NCI-H2029 (cell line): ENCODE measurements around the gene ATP5F1E.

Source experiments
- DNase-seq: peaks from one replicate; lab custom pipeline; 2025; lab: John Stamatoyannopoulos, UW

Gene ATP5F1E

DNA sequence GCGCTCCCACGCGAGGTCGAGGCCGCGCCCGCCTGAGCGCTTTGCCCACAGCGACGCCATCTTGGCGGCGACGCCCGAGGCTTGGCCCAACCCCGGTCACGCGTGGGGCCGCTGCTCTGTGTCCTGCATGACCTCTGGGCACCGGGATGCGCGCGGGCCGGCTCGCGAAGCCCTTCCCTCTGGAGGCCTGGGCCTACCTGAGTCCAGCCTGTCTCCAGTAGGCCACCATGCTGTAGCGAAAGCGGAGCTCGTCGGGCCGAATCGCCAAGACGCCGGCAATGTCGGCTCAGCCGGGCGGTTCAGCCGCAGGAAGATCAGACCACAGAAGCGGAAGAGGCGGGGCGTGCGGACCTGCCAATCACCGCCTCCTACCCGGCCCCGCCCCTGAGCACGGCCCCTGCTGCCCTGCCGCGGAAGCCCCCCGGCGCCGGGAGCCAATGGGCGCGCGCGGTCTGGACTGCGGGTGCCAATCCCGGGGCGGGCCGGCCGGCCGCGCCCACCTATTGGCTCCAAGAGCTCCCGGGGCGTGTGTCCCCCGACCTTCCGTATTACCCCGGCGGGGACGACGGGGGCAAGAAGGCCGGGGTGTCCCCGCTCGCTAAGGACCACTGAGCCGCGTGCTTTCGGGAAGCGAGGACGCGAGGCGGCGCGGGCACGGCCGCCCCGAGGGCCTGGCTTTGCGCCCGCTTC lies at the start of gene ATP5F1E:
ATP5F1E (minus strand) TSS at position 313 of the 690 bp plus-strand sequence; CDS start at position 229, 84 bp downstream.
- DNase-seq = peak; percentile 95

DNA sequence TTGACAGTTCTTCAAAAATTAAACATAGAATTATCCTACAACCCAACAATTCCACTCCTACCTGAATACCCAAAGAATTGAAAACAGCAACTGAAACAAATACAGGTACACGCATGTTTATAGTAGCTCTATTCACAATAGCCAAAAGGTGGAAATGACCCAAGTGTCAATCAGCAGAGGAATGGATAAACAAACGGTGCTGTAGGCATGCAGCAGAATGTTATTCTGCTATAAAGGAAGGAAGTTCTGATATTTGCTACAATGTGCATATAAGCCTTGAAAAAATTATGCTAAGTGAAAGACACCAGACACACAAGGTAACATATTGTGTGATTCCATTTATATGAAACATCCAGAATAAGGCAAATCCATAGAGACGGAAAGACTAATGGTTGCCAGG lies 48.9 kb upstream of the ATP5F1E start:
- no peak for DNase-seq

DNA sequence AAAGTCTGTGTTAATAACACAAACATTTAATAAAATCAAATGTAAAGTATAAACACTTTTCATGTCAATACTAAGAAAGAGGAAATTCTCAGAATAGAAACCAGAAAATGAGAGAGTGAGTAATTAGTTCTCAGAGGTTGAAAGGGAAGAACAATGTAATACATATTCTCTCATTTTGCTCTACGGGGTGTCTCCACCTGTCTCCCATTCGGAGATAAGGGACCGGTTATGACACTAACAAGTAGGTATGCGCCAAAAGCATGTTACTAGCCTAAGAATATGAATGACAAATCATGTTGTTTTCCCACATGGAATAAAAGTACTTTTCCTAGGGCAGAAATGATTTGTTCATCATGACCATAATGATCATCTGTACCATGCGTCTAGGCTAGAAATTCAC lies 46.1 kb upstream of the ATP5F1E start:
- DNase-seq = no peak

DNA sequence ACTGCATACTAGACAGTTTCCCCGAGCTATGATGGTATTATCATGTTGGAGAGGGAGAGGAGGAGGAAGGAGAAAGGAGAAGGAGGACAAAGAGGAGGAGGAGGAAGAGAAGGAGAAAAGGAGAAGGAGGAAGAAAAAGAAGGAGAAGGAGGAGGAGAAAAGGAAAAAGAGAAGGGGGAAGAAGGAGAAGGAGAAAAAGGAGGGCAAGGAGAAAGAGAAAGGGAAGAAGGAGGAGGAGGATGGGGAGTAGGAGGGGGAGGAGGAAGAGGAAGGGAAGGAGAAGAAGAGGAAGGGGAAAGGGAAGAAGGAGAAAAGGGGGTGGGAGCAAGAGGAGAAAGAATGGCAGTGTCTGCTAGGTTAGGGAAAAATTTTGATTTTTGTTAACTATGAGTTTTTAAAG lies 45.6 kb upstream of the ATP5F1E start:
- DNase-seq = no peak

DNA sequence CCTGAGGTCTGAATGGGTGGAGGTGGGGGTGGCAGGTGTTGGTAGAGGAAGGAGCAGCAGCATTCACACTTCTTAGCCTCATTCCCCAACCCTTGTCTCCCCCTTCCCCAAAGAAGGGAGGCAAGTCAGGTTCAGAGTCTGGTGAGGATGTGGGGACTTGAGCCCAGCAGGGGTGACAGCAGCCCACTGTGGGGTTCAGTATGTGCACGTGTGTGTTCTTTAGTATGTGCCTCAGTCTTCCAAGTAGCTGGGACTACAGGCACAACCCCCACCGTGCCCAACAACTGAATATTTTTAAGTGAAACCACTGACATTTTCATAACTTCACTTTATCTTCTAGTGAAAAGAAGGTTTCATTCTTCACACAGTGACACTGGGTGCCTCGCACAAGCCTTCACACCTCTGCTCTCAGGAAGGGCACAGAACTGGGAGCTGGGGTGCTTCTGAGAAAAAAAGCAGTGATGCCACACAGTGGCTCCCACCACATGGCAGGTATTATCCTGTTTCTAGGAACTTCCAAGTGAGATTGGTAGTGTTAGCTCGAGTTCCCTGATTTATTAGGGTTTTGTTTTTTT lies 43.9 kb upstream of the ATP5F1E start:
- DNase-seq = no peak

DNA sequence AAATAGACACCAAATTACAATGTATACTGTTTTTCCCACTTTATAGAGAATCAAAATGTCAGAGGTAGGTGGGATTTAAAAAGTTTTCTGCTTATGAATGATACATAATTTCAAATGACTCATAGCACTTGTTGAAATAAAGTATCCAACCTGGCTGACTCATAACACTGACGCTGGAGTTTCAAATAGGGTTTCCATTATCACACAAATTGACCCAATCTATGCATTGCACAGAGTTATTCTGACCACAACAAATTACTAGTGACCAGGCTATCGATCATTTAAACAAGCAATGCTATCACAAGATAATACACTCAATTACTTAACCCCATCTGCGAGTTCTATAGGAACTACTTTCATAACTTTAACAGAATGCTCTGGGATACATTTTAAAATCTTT lies 42.3 kb upstream of the ATP5F1E start:
- no peak for DNase-seq

DNA sequence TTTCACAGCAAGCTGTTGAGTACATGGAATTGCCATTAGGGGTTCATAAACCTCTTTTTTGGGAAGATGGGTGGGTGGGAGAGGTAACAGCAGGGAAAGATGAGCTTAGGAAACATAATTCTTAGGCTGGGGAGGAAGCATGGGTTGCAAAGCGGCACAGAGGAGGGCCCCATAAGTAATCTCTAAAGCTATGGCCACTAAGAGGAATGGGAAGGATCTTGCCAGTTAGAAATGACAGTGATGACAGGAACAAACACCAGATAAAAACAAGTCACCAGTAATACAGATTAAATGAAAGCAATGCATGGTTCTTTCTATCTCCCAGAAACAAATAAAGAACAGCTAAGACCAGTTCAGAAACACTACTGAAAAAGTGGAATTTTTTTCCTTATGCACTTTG lies 41.4 kb upstream of the ATP5F1E start:
- DNase-seq = no peak

DNA sequence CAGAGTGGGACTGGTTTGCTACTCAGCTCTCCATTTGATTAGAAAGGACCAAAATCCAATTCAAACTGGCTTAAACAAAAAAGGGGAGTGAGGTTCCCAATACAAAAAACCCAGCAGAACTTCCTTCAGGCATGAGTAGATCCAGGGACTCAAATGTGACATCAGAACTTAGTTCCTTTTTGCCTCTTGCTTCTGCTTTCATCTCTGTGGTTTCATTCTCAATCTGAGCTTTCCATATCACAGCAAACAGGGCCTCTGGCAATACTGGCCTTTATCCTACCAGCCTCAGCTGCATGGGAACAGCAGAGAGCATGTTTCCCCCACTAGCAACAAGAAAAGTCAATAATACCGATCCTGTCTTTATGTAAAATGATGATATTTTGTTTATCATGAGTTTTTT lies 39.1 kb upstream of the ATP5F1E start:
- DNase-seq = no peak

DNA sequence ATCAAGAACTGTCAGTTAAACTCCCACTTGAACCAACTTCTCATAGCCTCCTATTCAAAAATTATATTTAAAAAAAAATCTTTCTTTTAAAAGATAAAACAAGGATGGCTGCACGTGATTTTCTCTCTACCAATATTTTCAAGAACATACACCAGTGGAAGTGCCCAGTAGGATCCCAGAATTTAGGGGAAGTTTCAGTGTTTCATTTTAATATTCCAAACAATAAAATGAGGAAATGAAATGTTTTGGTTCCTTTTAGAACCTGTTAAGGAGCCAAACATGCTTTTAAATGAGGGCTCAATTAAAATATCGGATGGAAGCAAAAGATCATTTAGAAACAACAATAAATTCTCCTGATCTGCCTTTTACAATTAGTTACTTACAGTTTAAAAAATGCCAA lies 36.9 kb upstream of the ATP5F1E start:
- DNase-seq = no peak

DNA sequence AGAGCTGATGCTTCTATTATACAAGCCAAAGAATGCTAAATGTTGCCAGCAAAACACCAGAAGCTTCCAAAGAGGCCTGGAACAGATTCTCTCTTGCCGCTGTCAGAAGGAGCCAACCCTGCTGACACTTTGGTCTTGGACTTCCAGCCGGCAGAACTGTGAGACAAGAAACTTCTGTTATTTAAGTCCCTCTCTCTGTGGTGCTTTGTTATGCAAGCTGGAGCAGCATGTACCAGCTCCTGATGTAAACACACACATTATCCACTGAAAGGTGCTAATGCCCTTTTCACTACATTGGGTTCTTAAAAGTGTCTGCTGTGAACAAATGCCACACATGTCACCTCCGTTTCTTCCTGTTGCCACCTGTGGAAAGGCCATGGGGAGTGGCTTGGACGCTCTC lies 36.4 kb upstream of the ATP5F1E start:
- DNase-seq = no peak

DNA sequence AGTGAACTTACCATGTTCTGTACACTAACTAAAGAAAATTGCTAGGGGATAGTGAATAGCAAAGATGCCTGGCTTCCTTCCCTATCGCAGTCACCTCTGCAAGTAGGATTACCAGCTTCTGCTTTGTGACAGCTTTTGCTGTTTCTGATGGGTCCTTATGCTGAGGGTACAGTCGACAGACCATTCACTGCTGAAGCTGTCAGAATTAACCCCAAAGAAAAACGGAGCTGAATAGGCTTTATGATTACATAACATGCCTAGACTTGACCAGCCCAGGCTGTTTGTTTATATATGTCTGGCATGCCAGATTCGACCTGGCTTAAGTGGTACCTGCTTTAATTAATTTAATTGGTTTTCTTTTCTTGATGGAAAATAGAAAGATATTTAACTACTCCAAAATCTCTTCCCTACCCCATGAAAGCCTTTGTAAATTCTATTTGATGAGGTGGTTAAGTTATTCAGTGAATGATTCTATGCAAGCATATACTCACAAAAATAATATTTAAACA lies 32.1 kb upstream of the ATP5F1E start:
- no peak for DNase-seq

DNA sequence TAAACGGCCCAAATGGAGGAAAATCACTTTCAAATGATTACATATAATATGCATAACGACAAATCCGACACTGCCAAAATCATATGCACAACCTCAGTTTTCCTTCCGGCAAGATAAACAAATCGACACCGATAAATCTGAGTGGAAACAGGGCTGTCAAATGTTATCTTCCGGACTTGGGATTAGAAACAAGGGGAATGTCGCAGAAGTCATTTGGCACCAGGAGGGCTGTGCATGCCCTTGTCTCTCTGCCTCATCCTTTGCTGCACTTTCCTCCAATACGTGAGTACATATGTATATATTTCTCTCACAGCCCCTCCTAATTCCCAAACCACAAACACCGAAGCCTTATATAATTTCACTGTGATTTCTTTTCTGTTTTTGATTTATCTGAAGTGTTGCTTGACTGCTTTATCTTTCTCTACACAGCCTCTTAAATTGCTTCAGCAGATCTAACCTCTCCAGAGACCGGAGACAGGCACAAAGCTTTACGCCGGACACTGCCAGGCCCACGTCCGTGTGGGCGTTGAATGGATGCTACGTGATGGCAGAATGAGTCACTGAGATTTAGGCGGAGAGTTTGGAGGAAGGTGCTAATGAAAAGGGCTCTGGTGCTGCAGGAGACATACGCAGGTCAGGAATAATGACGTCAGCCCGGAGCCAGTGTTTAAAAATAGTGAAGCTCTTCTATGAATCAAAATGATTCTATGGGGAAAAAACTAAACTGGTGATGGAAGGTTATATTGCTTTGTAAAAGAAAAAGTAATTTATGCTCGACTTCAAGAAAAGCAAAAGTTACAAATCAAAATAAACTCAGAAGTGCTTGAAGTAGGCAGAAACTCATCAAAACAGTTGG lies 31.5 kb upstream of the ATP5F1E start:
- no peak for DNase-seq

DNA sequence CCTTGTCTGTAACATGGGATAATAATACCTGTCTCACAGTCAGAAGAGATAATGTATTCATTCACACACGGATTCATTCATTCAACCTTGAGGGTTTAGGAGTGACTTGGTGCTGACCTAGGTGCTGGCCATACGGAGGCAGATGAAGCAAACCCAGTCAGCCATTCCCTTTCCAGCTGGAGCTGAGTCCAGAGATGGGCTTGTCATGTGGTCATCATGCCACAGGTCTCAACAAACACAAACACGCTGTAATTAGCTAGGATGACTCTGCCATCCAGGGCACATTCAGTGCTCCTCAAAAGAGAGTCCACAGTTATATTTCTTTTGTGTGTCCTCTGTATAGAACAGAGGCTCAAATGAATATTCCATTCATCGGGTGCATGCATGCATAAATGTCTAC lies 29.9 kb upstream of the ATP5F1E start:
- DNase-seq = no peak

DNA sequence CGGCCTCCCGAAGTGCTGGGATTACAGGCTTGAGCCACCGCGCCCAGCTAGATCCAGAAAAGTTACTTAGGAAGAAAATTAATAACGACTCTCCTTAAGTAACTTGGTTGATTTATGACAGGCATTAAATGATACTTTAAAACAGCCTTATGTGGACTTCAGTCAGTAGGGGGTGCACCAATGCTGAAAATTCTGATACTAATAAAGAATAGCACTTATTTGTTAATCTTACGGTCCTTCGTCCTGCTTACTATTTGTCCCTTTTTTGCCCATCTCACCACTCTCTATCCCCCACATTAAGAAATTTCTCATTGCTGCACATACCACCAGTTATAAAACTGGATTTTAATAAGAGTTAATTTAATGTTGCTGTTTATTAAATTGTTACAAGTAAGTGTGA lies 23.2 kb upstream of the ATP5F1E start:
- DNase-seq = no peak

DNA sequence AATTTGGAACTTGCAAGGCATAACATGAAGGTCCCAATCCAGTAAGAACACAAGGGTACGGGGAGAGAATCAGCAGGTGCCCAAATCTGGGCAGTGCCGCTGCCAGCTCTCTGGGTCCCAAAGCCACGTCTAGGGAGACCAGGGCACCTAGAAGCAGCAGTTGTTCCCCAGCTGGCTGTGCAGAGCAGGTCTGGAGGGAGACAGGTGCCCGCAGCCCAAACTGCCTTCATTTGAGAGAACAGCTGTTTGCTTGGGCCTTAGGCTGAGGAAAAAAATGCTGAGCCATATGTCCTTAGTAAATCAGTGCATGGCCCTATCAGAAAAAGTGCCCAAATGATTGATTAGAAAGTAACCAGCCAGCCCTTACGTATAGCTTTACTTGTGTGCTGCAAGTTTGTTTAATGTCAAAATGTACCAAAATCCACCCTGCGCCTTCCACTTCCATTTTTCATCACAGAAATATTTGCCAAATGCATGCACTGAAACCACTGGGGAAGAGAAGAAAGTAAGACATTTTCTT lies 19.6 kb upstream of the ATP5F1E start:
- no peak for DNase-seq

DNA sequence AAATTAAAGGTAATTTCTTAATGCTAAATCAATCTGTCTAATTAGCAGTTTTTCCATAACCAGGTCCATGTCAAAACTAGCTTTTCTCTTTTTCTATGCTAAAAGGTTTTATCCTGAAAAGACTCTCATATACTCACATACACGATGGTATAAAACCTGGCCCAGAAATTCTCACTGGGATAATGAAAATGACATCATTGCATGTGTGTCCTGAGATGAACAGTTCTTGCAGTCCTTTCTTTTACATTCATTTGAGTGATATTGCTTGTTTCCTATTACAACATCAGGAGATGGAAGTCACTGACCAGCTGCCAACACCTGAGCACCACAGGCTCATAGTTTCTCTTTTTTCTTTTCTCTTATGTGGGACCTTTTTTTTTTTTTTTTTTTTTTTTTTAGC lies 18.3 kb upstream of the ATP5F1E start:
- no peak for DNase-seq

DNA sequence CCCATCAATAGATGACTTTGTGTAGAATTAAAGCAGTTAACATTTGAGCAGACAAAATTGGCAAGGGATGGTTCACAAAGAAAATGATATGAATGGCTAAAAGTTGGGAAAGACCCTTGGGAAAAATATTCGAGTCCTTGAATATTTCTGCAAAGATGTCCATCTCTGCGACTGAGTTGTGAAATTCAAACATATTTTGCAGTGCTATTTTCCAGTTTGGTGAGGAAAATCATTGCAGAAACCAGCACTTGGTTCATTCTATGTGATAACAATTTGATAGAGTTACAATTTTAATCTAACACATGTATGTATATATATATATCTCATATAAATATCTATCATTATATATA lies 16.5 kb upstream of the ATP5F1E start:
- DNase-seq = no peak

DNA sequence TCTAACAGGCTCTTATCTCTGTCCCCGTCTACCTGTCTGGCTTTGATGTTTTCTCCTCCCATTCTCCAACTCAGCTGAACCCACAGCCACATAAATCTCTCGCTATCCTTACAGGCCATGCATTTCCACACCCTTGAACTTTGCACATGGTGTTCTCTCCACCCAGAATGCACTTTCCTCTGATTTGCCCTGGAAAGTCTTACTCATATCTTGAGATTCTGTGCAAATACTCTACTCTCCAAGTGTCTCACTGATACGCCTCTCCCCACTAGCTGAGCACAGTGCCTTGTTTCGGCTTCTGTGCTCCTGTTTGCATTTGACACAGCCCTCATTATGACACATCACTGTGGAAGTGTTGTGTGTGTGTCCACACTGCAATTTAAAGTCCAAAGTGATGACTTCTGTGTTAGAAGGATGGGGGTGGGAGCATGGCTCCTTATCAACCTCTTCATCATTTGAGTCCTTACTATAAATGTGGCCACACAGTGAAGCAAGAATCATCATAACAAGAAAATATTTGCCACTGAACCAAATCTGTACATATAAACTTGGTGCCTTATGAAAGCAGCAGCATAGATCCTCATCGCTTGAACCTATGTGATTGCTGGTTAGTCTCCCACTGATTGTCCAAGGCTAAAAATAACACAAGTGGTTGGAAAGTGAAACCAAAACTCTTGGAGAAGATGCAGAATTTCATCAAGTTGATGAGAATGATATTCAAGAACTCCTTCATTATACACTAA lies 16.0 kb upstream of the ATP5F1E start:
- DNase-seq = no peak

DNA sequence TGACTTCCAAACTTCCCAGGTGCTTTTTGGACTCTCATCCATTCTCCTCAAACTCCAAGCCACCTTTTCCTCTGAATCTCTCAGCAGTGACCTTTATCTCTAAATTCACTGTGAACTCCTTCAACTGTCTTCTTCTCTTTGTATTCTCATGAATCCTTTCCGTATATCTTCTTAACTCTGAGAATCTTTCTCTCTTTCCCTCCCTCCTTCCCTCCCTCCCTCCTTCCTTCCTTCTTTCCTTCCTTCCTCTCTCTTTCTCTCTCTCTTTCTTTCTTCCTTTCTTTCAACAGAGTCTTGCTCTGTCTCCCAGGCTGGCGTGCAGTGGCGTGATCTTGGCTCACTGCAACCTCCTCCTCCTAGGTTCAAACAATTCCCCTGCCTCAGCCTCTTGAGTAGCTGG lies 14.7 kb upstream of the ATP5F1E start:
- no peak for DNase-seq

DNA sequence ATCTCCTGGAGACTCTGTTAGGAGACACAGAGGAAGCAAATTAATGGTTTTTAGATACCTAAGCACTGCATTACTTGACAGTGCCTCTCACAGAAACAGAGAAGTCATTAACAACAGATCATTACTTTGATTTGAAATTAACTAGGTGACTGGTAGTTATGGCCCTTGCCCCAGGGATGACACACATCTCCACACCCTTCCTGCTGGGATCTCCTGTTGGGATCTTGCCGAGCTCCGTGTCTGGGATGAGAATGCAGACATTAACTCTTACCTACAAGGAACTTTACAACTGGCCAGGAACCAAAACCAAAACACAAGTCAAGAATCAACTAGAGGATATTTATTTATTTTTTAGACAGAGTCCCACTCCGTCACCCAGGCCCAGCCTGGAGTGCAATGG lies 12.7 kb upstream of the ATP5F1E start:
- DNase-seq = no peak

DNA sequence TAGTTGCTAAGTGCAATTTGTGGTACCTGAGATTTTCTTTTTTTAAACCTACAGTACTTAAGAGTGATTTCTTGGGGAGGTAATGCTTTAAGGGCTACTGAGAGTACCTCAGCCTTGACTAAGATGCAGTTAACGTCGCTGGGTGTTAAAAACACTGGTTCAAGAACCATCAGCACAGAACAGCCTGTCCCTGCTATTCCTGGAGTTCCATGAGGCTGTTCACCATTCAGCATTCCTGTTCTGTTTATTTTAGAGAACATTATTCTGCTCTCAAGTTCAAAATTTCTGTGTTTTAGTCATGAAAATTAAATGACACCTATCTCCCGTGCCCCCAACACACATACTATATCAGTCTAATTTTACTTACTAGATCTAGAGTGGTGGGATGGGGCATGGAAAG lies 12.2 kb upstream of the ATP5F1E start:
- no peak for DNase-seq

DNA sequence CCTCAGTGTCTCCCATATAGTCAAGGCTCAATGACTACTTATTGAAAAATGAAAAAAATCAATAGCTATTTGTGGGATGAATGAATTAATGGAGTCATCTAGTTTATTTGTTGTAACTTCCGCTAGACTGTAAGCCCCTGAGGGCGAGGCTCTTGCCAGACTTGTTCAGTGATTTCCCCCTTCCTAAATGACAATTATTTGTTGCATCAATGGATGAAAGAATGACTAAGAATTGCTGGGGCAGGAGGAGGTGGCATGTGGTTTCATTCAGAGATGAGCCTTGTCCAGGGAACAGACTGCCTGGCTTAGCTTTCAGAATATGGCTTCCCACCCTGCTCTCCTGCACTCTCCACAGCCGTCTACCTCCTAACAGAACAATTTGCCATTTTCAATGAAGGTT lies 11.6 kb upstream of the ATP5F1E start:
- no peak for DNase-seq
